Mucosa of descending colon (tissue), 3 donors: ENCODE data around the gene VPS45. TPM values are rescaled to one million over a fixed set of nuclear protein-coding genes. Genes with fewer than 3 reads are reported as not detected.

Source experiments
- ATAC-seq: fragments of 200-7000 bp; cut with Tn5 transposase; one replicate; pipeline ENCODE4 v1.9.1; 2020; ENCODE audit warnings: mild to moderate bottlenecking, moderate library complexity
- DNase-seq, 3 donors: peaks; one replicate each; pipeline ENCODE4 v3.0.0-alpha.2; 2020
- H3K36me3 ChIP-seq: fragments of 200-600 bp; one replicate; pipeline ENCODE4 v1.8.0; 2021; ENCODE audit warnings: low read depth, mild to moderate bottlenecking
- H3K4me1 ChIP-seq: fragments of 200-600 bp; one replicate; pipeline ENCODE4 v1.8.0; 2021; ENCODE audit warnings: low read depth, mild to moderate bottlenecking
- H3K4me3 ChIP-seq: fragments of 200-600 bp; one replicate; pipeline ENCODE4 v1.8.0; 2021; ENCODE audit warnings: mild to moderate bottlenecking
- H3K9me3 ChIP-seq: fragments of 200-600 bp; one replicate; pipeline ENCODE4 v1.8.0; 2021; ENCODE audit warnings: mild to moderate bottlenecking
- CTCF ChIP-seq: fragments of 200-600 bp; IDR thresholded peaks from one replicate; pipeline ENCODE4 v1.8.0; 2022; ENCODE audit warnings: antibody characterized with exemption, mild to moderate bottlenecking
- intact Hi-C, 2 donors: fragments of 100-400 bp; cut with DNase I in 1 of 2; cut with micrococcal nuclease in 1 of 2; formaldehyde crosslinking; loops; one replicate each; pipeline versions ENCODE4 v1.11.0 to v1.11.1; 2022; cut with DNase I, micrococcal nuclease
- total RNA-seq, 3 donors: library from RNA; stranded (reverse); fragmentation: NEBNext Ultra II Directional in 2 of 3; extraction: Animal tissue kit (Norgen Biotek cat#: 25700) in 2 of 3; gene quantifications; one replicate each; pipeline versions ENCODE4 v1.2.1 to v1.2.4, GENCODE V29; 2021 to 2023
- donor health status: DM: no; HTN: no; CAD: no; lungs with moderate emphysema.
- donor health status: DM: no; HTN: no; CAD: no.
- donor health status: DM: no; HTN: yes; CAD: no.

VPS45 gene
- total RNA-seq, 3 donors from 2014 or later: 28.3 to 43.4 (median 33.6) TPM

DNA sequence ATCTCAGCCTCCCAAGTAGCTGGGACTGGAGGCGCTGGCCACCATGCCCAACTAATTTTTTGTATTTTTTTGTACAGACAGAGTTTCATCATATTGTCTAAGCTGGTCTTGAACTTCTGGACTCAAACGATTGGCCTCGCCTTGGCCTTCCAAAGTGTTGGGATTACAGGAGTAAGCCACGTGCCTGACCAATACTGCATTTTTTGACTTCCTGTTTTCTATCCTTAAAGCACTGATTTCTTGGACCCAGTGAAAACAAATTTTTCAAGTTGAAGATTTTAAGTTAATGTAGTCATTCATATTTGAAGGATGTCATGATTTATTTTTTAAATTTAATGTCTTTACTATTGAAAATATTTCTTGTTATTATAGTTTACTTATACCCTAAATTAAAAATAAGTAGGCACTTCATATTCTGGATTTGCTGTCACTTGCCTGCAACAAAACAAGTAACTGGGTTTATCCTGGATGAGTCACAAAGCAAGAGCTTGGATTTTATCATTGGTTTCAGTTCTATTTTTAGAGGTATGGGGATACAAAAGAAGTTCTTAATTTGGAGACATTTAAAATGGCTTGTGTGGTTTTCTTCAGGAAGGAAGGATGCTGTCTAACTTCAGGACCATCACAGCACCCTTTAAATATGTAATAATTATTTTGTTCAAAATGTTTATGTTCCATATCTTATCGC is 2.2 kb upstream of the VPS45 start:
- H3K4me1 ChIP-seq: peaks cover 6% of the 10 kb centered on the region
- no peaks in the 10 kb centered on the region for H3K9me3 ChIP-seq
- intact Hi-C loops: no loop called here
- no peak for TF ChIP-seq CTCF
- no peak for ATAC-seq
- H3K36me3 ChIP-seq: no peaks in the 10 kb centered on the region
- no peak overlapping the region for H3K4me3 ChIP-seq
- DNase-seq: no peak

DNA sequence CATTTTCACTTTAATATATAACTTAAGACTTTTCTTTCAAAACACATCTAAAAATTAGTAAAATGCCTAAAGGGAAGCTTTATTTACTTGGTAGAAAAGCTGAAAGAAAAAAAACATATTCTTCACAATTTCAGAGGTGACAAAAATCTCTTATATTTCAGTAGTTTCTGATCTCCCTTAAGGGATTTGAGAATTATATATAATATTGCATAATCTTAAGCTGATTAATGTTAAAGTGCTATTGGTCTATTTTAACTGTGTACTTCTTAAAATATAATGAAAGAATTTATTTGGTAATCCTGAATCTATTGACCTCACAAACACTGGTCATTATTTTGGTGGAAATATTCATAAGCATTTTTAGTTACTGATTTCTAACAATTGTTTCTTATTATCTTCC is 1.2 kb upstream of the VPS45 start:
- H3K4me3 ChIP-seq: no peak overlapping the region
- peaks cover 6% of the 10 kb centered on the region for H3K4me1 ChIP-seq
- TF ChIP-seq CTCF: no peak
- ATAC-seq (no peak), DNase-seq (no peak)
- H3K9me3 ChIP-seq: no peaks in the 10 kb centered on the region
- no peaks in the 10 kb centered on the region for H3K36me3 ChIP-seq
- intact Hi-C loops: no loop called here

DNA sequence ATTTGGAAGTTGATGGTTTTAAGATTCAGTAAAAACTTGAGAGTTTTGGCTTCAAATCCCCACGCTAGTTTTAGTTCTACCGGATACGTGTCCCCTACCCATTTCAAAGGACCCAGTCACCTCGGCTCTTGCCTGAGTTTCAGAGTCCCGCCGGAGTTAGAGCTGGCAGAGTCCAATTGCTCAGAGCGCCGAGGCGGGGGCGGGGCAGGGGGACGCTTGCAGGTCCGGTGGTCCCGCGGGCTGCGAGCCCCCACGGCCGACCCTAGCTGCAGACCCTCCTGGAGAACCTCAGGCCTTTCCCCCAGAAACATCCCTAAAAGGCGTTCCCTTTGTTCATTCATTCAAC is 765 bp upstream of the VPS45 start:
- H3K4me1 ChIP-seq: peaks cover 6% of the 10 kb centered on the region
- H3K9me3 ChIP-seq: no peaks in the 10 kb centered on the region
- H3K36me3 ChIP-seq: no peaks in the 10 kb centered on the region
- peak; percentile 57 for ATAC-seq
- TF ChIP-seq CTCF: no peak
- intact Hi-C loops: no loop called here
- peak; percentile 55 to 70 (median 67) for DNase-seq
- H3K4me3 ChIP-seq: peak overlapping the region; percentile 40

DNA sequence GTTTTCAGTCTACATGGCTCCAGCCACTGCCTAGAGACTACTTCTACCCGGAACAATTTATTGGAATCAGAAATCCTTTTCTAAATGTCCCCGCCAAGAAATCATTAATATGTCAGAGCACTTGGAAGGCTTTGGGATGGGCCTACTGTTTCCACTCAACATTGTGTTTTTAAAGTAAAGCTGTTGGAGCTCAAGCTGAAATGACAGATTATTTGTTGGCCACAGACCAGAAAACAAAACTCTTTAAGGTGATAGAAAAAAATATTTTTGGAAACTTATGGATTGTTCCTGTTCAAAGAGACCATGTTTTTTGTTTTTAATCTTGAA is 496 bp downstream of the VPS45 start:
- intact Hi-C loops: no loop called here
- Histone ChIP-seq H3K9me3 (no peaks in the 10 kb centered on the region), H3K4me1 (peaks cover 6% of the 10 kb centered on the region), H3K36me3 (no peaks in the 10 kb centered on the region), H3K4me3 (peak overlapping the region; percentile 40)
- TF ChIP-seq CTCF: no peak
- ATAC-seq (no peak), DNase-seq (no peak)

GRCh38 chr1:150069923-150070322 is 2.3 kb downstream of the VPS45 start:
- H3K4me3 ChIP-seq: no peak overlapping the region
- peaks cover 6% of the 10 kb centered on the region for H3K4me1 ChIP-seq
- H3K9me3 ChIP-seq: no peaks in the 10 kb centered on the region
- no peaks in the 10 kb centered on the region for H3K36me3 ChIP-seq
- no peak for ATAC-seq
- intact Hi-C loops: loop anchor here (10.0 kb wide), 1 partner anchor 95 kb away; no protein-coding TSS in a partner anchor
- TF ChIP-seq CTCF: no peak
- DNase-seq: no peak

- no peak for TF ChIP-seq CTCF
- H3K4me3 ChIP-seq: no peak overlapping the region
- no peaks in the 10 kb centered on the region for H3K9me3 ChIP-seq
- DNase-seq: no peak
- ATAC-seq: no peak
- no peaks in the 10 kb centered on the region for H3K4me1 ChIP-seq
- no peaks in the 10 kb centered on the region for H3K36me3 ChIP-seq
- intact Hi-C loops: loop anchor here (10.0 kb wide), 1 partner anchor 92 kb away; no protein-coding TSS in a partner anchor
Measured at GRCh38 chr1:150072959-150073358, 5.4 kb downstream of the VPS45 start.
